GM18507 (cell line): Measurements from ENCODE around the gene SPSB1.

Source experiments
- DNase-seq: peaks from one replicate; pipeline ENCODE4 v3.0.0; 2011; ENCODE audit warnings: low read depth; ENCODE audit not compliant: insufficient read length; ENCODE audit errors: extremely low spot score
- FAIRE-seq: peaks from 2 replicates; lab custom pipeline; 2011; peaks lifted over from hg19 to GRCh38; lab: Jason Lieb, UNC

Gene SPSB1

GRCh38 chr1:9356021-9356420 is 63.3 kb downstream of the SPSB1 start:
- DNase-seq (no peak), FAIRE-seq (no peak)

- FAIRE-seq (no peak), DNase-seq (no peak)
Observed at GRCh38 chr1:9356829-9357466, 64.3 kb downstream of the SPSB1 start.

GRCh38 chr1:9357958-9358357 is 65.3 kb downstream of the SPSB1 start:
- DNase-seq (no peak), FAIRE-seq (no peak)

GRCh38 chr1:9360371-9361064 is 67.8 kb downstream of the SPSB1 start:
- FAIRE-seq, result no peak
- no peak for DNase-seq

- DNase-seq, result no peak
- no peak for FAIRE-seq
Observed at GRCh38 chr1:9361630-9362260, 69.1 kb downstream of the SPSB1 start.

- no peak for FAIRE-seq
- no peak for DNase-seq
Observed at GRCh38 chr1:9362488-9362887, 69.8 kb downstream of the SPSB1 start.

- DNase-seq, result no peak
- no peak for FAIRE-seq
Observed at GRCh38 chr1:9363061-9363471, 70.4 kb downstream of the SPSB1 start.

GRCh38 chr1:9366298-9366697 is 73.6 kb downstream of the SPSB1 start:
- DNase-seq, result no peak
- FAIRE-seq, result no peak

GRCh38 chr1:9366943-9367780 is 74.5 kb downstream of the SPSB1 start:
- FAIRE-seq (no peak), DNase-seq (no peak)

- DNase-seq (no peak), FAIRE-seq (no peak)
Observed at GRCh38 chr1:9367806-9368205, 75.1 kb downstream of the SPSB1 start.

- FAIRE-seq (no peak), DNase-seq (no peak)
Observed at GRCh38 chr1:9368356-9368755, 75.7 kb downstream of the SPSB1 start.

GRCh38 chr1:9369964-9370788 is 77.5 kb downstream of the SPSB1 start:
- no peak for FAIRE-seq

GRCh38 chr1:9371391-9371935 is 78.8 kb downstream of the SPSB1 start:
- DNase-seq, result no peak
- no peak for FAIRE-seq

More at GRCh38 chr1:9369964-9370788, 77.5 kb downstream of the SPSB1 start:
- DNase-seq, result no peak

- DNase-seq, result no peak
- FAIRE-seq, result no peak
Observed at GRCh38 chr1:9371951-9372350, 79.3 kb downstream of the SPSB1 start.

- FAIRE-seq (no peak), DNase-seq (no peak)
Observed at GRCh38 chr1:9373619-9374018, 80.9 kb downstream of the SPSB1 start.

GRCh38 chr1:9374748-9375341 is 82.2 kb downstream of the SPSB1 start:
- FAIRE-seq, result no peak
- no peak for DNase-seq

- FAIRE-seq, result no peak
- DNase-seq, result no peak
Observed at GRCh38 chr1:9375912-9376311, 83.2 kb downstream of the SPSB1 start.

GRCh38 chr1:9376430-9376829 is 83.7 kb downstream of the SPSB1 start:
- FAIRE-seq, result no peak

More at GRCh38 chr1:9376430-9376829, 83.7 kb downstream of the SPSB1 start:
- DNase-seq, result no peak
